Measurements from ENCODE around the gene GOLGA1. TPM values are rescaled to one million over a fixed set of nuclear protein-coding genes. Genes with fewer than 3 reads are reported as not detected.
A peak's percentile ranks its signal among the peaks of the same experiment; 100 is the strongest.

Gene GOLGA1
- total and polyA plus RNA-seq, 9 of the 15 experiments (the other 6 are each of a cell fraction or from before 2014, with no cell fraction given) = 2.9 to 15.9 (median 8.5) TPM

DNA sequence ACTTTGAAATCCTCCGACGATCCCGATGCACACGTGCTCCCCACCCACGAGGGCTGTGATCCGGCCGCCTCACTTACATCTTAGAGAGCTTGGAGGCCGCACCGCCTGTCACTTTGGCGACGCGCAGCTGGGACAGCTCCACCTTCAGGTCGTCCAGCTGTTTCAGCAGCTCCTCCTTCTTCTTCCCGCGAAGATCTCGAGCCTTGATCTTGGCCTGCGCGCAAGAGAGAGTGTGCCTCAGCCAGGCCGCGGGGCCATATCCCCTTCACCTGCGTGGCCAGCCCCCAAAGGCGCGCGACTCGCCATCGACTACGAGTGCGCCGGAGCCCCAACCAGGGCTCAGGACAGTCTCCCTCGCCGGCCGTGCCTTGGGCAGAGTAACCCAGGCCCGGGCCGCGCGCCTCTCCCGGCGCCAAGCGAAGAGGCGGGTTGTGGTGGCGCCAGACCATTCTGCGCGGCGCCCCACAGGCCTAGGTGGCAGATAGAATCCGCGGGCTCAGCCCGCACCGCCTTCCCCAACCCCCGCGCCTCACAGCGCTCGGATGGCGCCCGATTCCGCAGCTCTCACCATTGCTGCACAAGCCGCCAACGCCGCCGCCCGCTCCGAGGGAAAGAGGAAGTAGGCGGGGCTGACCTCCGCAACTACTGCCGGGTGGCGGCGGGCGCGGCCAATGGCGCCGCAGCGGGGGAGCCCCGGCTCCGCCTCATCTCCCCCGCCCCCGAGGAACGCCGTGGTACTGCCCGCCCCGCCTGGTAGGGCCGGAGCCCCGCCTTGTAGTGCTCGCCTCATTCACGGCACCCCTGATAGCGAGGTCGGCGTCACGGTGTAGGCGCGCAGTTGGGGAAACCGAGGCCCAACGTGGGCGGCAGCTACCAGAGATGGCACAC lies 79.3 kb downstream of the GOLGA1 start, which contains the start of the genes ARPC5L and RPL35 (continued):
- TF ChIP-seq, protein P1, sequence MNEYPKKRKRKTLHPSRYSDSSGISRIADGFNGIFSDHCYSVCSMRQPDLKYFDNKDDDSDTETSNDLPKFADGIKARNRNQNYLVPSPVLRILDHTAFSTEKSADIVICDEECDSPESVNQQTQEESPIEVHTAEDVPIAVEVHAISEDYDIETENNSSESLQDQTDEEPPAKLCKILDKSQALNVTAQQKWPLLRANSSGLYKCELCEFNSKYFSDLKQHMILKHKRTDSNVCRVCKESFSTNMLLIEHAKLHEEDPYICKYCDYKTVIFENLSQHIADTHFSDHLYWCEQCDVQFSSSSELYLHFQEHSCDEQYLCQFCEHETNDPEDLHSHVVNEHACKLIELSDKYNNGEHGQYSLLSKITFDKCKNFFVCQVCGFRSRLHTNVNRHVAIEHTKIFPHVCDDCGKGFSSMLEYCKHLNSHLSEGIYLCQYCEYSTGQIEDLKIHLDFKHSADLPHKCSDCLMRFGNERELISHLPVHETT (CRISPR knock-in tag; conservative IDR thresholded peaks at IDR 0.05 in 1 of 2, IDR thresholded peaks at IDR 0.05 in 1 of 2) = peak in 1 of 2 experiments; percentile 85; a peak in 2 of 4 replicates
- TF ChIP-seq NR3C1 (CRISPR knock-in tag; IDR thresholded peaks at IDR 0.05) = no peak
- peak; percentile 6; the same call in 1 of the 2 replicates for TF ChIP-seq ZBTB33 (CRISPR knock-in tag; IDR thresholded peaks at IDR 0.05)
- TF ChIP-seq PTBP1 (IDR thresholded peaks at IDR 0.05; ENCODE audit: low read depth, low read length) = no peak
- TF ChIP-seq HDGF (IDR thresholded peaks at IDR 0.05) = no peak
- TF ChIP-seq HIVEP1 (CRISPR knock-in tag; IDR thresholded peaks at IDR 0.05) = no peak
- peak; percentile 94 for TF ChIP-seq RBM22 (IDR thresholded peaks at IDR 0.05; ENCODE audit: low read depth, low read length, poor library complexity, severe bottlenecking)
- TF ChIP-seq, protein P2, sequence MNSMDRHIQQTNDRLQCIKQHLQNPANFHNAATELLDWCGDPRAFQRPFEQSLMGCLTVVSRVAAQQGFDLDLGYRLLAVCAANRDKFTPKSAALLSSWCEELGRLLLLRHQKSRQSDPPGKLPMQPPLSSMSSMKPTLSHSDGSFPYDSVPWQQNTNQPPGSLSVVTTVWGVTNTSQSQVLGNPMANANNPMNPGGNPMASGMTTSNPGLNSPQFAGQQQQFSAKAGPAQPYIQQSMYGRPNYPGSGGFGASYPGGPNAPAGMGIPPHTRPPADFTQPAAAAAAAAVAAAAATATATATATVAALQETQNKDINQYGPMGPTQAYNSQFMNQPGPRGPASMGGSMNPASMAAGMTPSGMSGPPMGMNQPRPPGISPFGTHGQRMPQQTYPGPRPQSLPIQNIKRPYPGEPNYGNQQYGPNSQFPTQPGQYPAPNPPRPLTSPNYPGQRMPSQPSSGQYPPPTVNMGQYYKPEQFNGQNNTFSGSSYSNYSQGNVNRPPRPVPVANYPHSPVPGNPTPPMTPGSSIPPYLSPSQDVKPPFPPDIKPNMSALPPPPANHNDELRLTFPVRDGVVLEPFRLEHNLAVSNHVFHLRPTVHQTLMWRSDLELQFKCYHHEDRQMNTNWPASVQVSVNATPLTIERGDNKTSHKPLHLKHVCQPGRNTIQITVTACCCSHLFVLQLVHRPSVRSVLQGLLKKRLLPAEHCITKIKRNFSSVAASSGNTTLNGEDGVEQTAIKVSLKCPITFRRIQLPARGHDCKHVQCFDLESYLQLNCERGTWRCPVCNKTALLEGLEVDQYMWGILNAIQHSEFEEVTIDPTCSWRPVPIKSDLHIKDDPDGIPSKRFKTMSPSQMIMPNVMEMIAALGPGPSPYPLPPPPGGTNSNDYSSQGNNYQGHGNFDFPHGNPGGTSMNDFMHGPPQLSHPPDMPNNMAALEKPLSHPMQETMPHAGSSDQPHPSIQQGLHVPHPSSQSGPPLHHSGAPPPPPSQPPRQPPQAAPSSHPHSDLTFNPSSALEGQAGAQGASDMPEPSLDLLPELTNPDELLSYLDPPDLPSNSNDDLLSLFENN (IDR thresholded peaks at IDR 0.05; ENCODE audit: low read depth in 2 of 2, low read length in 2 of 2) = peak in 1 of 2 experiments; percentile 52; a peak in 1 of 4 replicates
- no peak for TF ChIP-seq ZNF551 (CRISPR knock-in tag; IDR thresholded peaks at IDR 0.05)
- 0 out of 2 replicates have a peak, but pooled peaks have one; percentile 14 for TF ChIP-seq ZBTB17 (CRISPR knock-in tag; IDR thresholded peaks at IDR 0.05)
- TF ChIP-seq NR2F6 (CRISPR knock-in tag; IDR thresholded peaks at IDR 0.05) = no peak
- TF ChIP-seq, protein P3, sequence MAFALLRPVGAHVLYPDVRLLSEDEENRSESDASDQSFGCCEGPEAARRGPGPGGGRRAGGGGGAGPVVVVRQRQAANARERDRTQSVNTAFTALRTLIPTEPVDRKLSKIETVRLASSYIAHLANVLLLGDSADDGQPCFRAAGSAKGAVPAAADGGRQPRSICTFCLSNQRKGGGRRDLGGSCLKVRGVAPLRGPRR (CRISPR knock-in tag; IDR thresholded peaks at IDR 0.05) = no peak
- TF ChIP-seq MXI1 (IDR thresholded peaks at IDR 0.05; ENCODE audit: low read depth, low read length) = peak; percentile 39; the same call in 1 of the 2 replicates
- TF ChIP-seq CC2D1A (IDR thresholded peaks at IDR 0.05) = no peak
- TF ChIP-seq, protein P4, sequence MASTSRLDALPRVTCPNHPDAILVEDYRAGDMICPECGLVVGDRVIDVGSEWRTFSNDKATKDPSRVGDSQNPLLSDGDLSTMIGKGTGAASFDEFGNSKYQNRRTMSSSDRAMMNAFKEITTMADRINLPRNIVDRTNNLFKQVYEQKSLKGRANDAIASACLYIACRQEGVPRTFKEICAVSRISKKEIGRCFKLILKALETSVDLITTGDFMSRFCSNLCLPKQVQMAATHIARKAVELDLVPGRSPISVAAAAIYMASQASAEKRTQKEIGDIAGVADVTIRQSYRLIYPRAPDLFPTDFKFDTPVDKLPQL (IDR thresholded peaks at IDR 0.05; ENCODE audit: extremely low read depth, insufficient read length) = no peak
- no peak for TF ChIP-seq XRCC3 (IDR thresholded peaks at IDR 0.05)
- TF ChIP-seq MCM2 (IDR thresholded peaks at IDR 0.05; ENCODE audit: low read depth) = no peak
- TF ChIP-seq ZNF79 (CRISPR knock-in tag; IDR thresholded peaks at IDR 0.05; ENCODE audit: low read depth) = no peak
